ENCODE measurements around the gene ABR.
"Not testable (repeated sequence)": the region's sequence is repeated elsewhere in the genome, so short reads cannot be mapped to it uniquely, and the experiment has no call there.

ABR gene

GRCh38 chr17:1089915-1090314 lies 89.9 kb downstream of the ABR start:
- DNase-seq: no peak

GRCh38 chr17:1087381-1088241 lies 92.2 kb downstream of the ABR start:
- no peak for DNase-seq

GRCh38 chr17:1083451-1084187 lies 96.2 kb downstream of the ABR start:
- DNase-seq: no peak

GRCh38 chr17:1082579-1082978 lies 97.2 kb downstream of the ABR start:
- DNase-seq: no peak

GRCh38 chr17:1078831-1079561 lies 100.8 kb downstream of the ABR start:
- no peak for DNase-seq

GRCh38 chr17:1077986-1078711 lies 101.6 kb downstream of the ABR start:
- DNase-seq: no peak

- DNase-seq: no peak
These were observed 102.2 kb downstream of the ABR start for GRCh38 chr17:1077581-1077985.

GRCh38 chr17:1076982-1077302 lies 102.8 kb downstream of the ABR start:
- no peak for DNase-seq

- no peak for DNase-seq
These were observed 103.3 kb downstream of the ABR start for GRCh38 chr17:1076299-1076981.

GRCh38 chr17:1074886-1075605 lies 104.7 kb downstream of the ABR start:
- DNase-seq: no peak

- DNase-seq: not testable (repeated sequence)
These were observed 105.7 kb downstream of the ABR start for GRCh38 chr17:1073963-1074625.

- no peak for DNase-seq
These were observed 106.4 kb downstream of the ABR start for GRCh38 chr17:1073241-1073962.

- DNase-seq: no peak
These were observed 107.2 kb downstream of the ABR start for GRCh38 chr17:1072551-1072961.

- DNase-seq: no peak
These were observed 108.5 kb downstream of the ABR start for GRCh38 chr17:1071103-1071825.

- no peak for DNase-seq
These were observed 109.4 kb downstream of the ABR start for GRCh38 chr17:1070411-1070810.

- no peak for DNase-seq
These were observed 109.9 kb downstream of the ABR start for GRCh38 chr17:1069847-1070246.

- DNase-seq: no peak
These were observed 111.4 kb downstream of the ABR start for GRCh38 chr17:1068356-1068755.

- DNase-seq: no peak
These were observed 112.4 kb downstream of the ABR start for GRCh38 chr17:1067282-1067956.

- DNase-seq: not testable (repeated sequence)
These were observed 114.4 kb downstream of the ABR start for GRCh38 chr17:1065416-1065815.
